ENCODE results near the gene MLN. TPM values are rescaled to one million over a fixed set of nuclear protein-coding genes. Genes with fewer than 3 reads are reported as not detected.

Gene MLN
- total and polyA plus RNA-seq, 7 donors: not detected

- DNase-seq: no peak
- 48 to 56% (median 48%) methylated on average over 7 of the region's 7 CpGs for WGBS, 3 donors
- TF ChIP-seq CTCF (IDR thresholded peaks at IDR 0.05): no peak
- Histone ChIP-seq H3K4me3 (no peak overlapping the region), H3K4me1 (peaks cover 18% of the 10 kb centered on the region), H3K36me3 (ENCODE audit: insufficient read depth in 1 of 2, low read depth in 1 of 2) (no peaks in the 10 kb centered on the region), H3K27me3 (ENCODE audit: insufficient read depth in 3 of 3, low read length in 2 of 3) (peaks cover 0 to 35% (median 9%) of the 10 kb centered on the region in 3 donors), H3K27ac (no peak overlapping the region), H3K9me3 (no peaks in the 10 kb centered on the region)
- no peak for ATAC-seq
- intact Hi-C loops (cut with DNase I): no loop called here
These were observed 12.2 kb downstream of the MLN start for GRCh38 chr6:33791620-33792019.

GRCh38 chr6:33790910-33791309 is 12.9 kb downstream of the MLN start:
- Histone ChIP-seq H3K27me3 (ENCODE audit: insufficient read depth in 3 of 3, low read length in 2 of 3) (peaks cover 0 to 30% (median 7%) of the 10 kb centered on the region in 3 donors), H3K9me3 (no peaks in the 10 kb centered on the region), H3K4me3 (no peak overlapping the region), H3K4me1 (peaks cover 24% of the 10 kb centered on the region), H3K27ac (no peak overlapping the region), H3K36me3 (ENCODE audit: insufficient read depth in 1 of 2, low read depth in 1 of 2) (no peaks in the 10 kb centered on the region)
- no peak for TF ChIP-seq CTCF (IDR thresholded peaks at IDR 0.05)
- WGBS, 3 donors: 90 to 93% (median 92%) methylated on average over 5 of the region's 5 CpGs
- peak in 1 of 2 donors; percentile 34 for DNase-seq
- intact Hi-C loops (cut with DNase I): no loop called here
- no peak for ATAC-seq

- ATAC-seq: no peak
- TF ChIP-seq CTCF (IDR thresholded peaks at IDR 0.05): no peak
- intact Hi-C loops (cut with DNase I): no loop called here
- Histone ChIP-seq H3K4me3 (no peak overlapping the region), H3K27ac (no peak overlapping the region), H3K4me1 (peaks cover 29% of the 10 kb centered on the region), H3K27me3 (ENCODE audit: insufficient read depth in 3 of 3, low read length in 2 of 3) (peaks cover 0 to 25% (median 7%) of the 10 kb centered on the region in 3 donors), H3K9me3 (no peaks in the 10 kb centered on the region), H3K36me3 (ENCODE audit: insufficient read depth in 1 of 2, low read depth in 1 of 2) (peaks cover 0 to 1% of the 10 kb centered on the region in 2 donors)
- DNase-seq: peak in 1 of 2 donors; percentile 12
- 61 to 69% (median 62%) methylated on average over 2 of the region's 2 CpGs for WGBS, 3 donors
These were observed 13.4 kb downstream of the MLN start for GRCh38 chr6:33790379-33790778.

- WGBS, 3 donors: 93 to 95% (median 93%) methylated on average over 11 of the region's 11 CpGs
- Histone ChIP-seq H3K27me3 (ENCODE audit: insufficient read depth in 3 of 3, low read length in 2 of 3) (peaks cover 0 to 19% (median 7%) of the 10 kb centered on the region in 3 donors), H3K9me3 (no peaks in the 10 kb centered on the region), H3K27ac (peak overlapping the region; percentile 99), H3K36me3 (ENCODE audit: insufficient read depth in 1 of 2, low read depth in 1 of 2) (peaks cover 0 to 10% of the 10 kb centered on the region in 2 donors), H3K4me1 (peaks cover 37% of the 10 kb centered on the region), H3K4me3 (peak overlapping the region; percentile 92)
- intact Hi-C loops (cut with DNase I): no loop called here
- TF ChIP-seq CTCF (IDR thresholded peaks at IDR 0.05): no peak
- ATAC-seq: peak in 1 of 4 donors; percentile 1
- no peak for DNase-seq
These were observed 14.3 kb downstream of the MLN start for GRCh38 chr6:33789550-33789895.

All from psoas muscle (tissue), 8 donors.